ACHN (cell line): ENCODE data around the gene MARF1.

Experiments used
- DNase-seq: peaks from one replicate; pipeline ENCODE4 v3.0.0-alpha.2; 2015
- in situ Hi-C: cut with HindIII; loops from 2 replicates; pipeline ENCODE4 v1.10.0; 2017; ENCODE audit warnings: low sequenced_read_pairs, low pct_ligation_motif_present, low pct_unique_long_range_greater_than_20kb

The MARF1 gene

GRCh38 chr16:15606518-15607220, 36.3 kb downstream of the MARF1 start:
- in situ Hi-C loops = no loop called here
- no peak for DNase-seq

GRCh38 chr16:15605839-15606517, 37.0 kb downstream of the MARF1 start:
- in situ Hi-C loops = no loop called here
- DNase-seq = no peak

- in situ Hi-C loops = no loop called here
- no peak for DNase-seq
These were observed 38.2 kb downstream of the MARF1 start for GRCh38 chr16:15604460-15605440.

- in situ Hi-C loops = no loop called here
- no peak for DNase-seq
These were observed 40.5 kb downstream of the MARF1 start for GRCh38 chr16:15602285-15603044.

GRCh38 chr16:15601212-15601879, 41.6 kb downstream of the MARF1 start:
- DNase-seq = no peak
- in situ Hi-C loops = no loop called here

GRCh38 chr16:15599303-15600070, 43.5 kb downstream of the MARF1 start:
- in situ Hi-C loops = no loop called here
- DNase-seq = no peak

GRCh38 chr16:15598648-15599190, 44.2 kb downstream of the MARF1 start:
- in situ Hi-C loops = no loop called here
- no peak for DNase-seq

GRCh38 chr16:15597822-15598647, 44.9 kb downstream of the MARF1 start:
- DNase-seq = no peak
- in situ Hi-C loops = no loop called here

- DNase-seq = no peak
- in situ Hi-C loops = no loop called here
These were observed 45.8 kb downstream of the MARF1 start for GRCh38 chr16:15597135-15597534.

- in situ Hi-C loops = no loop called here
- no peak for DNase-seq
These were observed 48.1 kb downstream of the MARF1 start for GRCh38 chr16:15594711-15595320.

- DNase-seq = no peak
- in situ Hi-C loops = no loop called here
These were observed 49.7 kb downstream of the MARF1 start for GRCh38 chr16:15593235-15593634.

- DNase-seq = no peak
- in situ Hi-C loops = no loop called here
These were observed 50.6 kb downstream of the MARF1 start for GRCh38 chr16:15592324-15592723.

GRCh38 chr16:15587152-15587825, 55.7 kb downstream of the MARF1 start:
- no peak for DNase-seq
- in situ Hi-C loops = no loop called here

GRCh38 chr16:15586716-15587115, 56.2 kb downstream of the MARF1 start:
- in situ Hi-C loops = no loop called here
- DNase-seq = no peak

GRCh38 chr16:15585956-15586355, 57.0 kb downstream of the MARF1 start:
- no peak for DNase-seq
- in situ Hi-C loops = no loop called here
